GM10248 (cell line): ENCODE measurements around the gene CASTOR1.

Source experiments
- CTCF ChIA-PET: fragments of 300-600 bp; sonication (Branson Sonifier 250); formaldehyde crosslinking; extraction: SDS; loops from one replicate; lab custom pipeline; 2021; ENCODE audit warnings: antibody characterized with exemption; lab: Yijun Ruan, JAX
- POLR2A ChIA-PET: fragments of 350-650 bp; sonication (Branson Sonifier 250); formaldehyde crosslinking; extraction: SDS; loops from one replicate; lab custom pipeline; 2020; ENCODE audit warnings: antibody characterized with exemption; lab: Yijun Ruan, JAX
- DNase-seq: peaks from one replicate; pipeline ENCODE4 v3.0.0; 2012; ENCODE audit errors: extremely low spot score
- CTCF ChIP-seq: IDR thresholded peaks from 2 replicates; pipeline ENCODE4 v1.5.1; 2012; ENCODE audit warnings: mild to moderate bottlenecking, low read depth; ENCODE audit errors: extremely low read depth, missing control alignments, control extremely low read depth

The CASTOR1 gene

GRCh38 chr22:30296833-30297232 is 7.5 kb upstream of the CASTOR1 start:
- no peak for TF ChIP-seq CTCF
- DNase-seq: no peak
- ChIA-PET POLR2A (no interaction called here), CTCF (interaction anchor here (1.0 to 22.3 kb wide), 4 partner anchors 9 to 127 kb away, joined by 3 to 268 read pairs (median 7); partner anchors contain the start of genes CASTOR1, CCDC157 and SF3A1)

GRCh38 chr22:30296324-30296723 is 7.0 kb upstream of the CASTOR1 start:
- no peak for DNase-seq
- ChIA-PET POLR2A (no interaction called here), CTCF (interaction anchor here (1.0 to 22.3 kb wide), 4 partner anchors 9 to 128 kb away, joined by 3 to 268 read pairs (median 7); partner anchors contain the start of genes CASTOR1, CCDC157 and SF3A1)
- no peak for TF ChIP-seq CTCF

- TF ChIP-seq CTCF: no peak
- ChIA-PET POLR2A (no interaction called here), CTCF (interaction anchor here (1.6 to 22.3 kb wide), 3 partner anchors 8 to 129 kb away, joined by 3 to 307 read pairs (median 268); partner anchors contain the start of genes CASTOR1 and RNF215)
- DNase-seq: no peak
These were observed 6.3 kb upstream of the CASTOR1 start for GRCh38 chr22:30295576-30295975.

GRCh38 chr22:30294830-30295229 is 5.5 kb upstream of the CASTOR1 start:
- ChIA-PET POLR2A (no interaction called here), CTCF (interaction anchor here (1.2 to 22.3 kb wide), 3 partner anchors 7 to 91 kb away, joined by 4 to 307 read pairs (median 268); partner anchors contain the start of genes CASTOR1 and RNF215)
- no peak for DNase-seq
- no peak for TF ChIP-seq CTCF

GRCh38 chr22:30294066-30294465 is 4.8 kb upstream of the CASTOR1 start:
- TF ChIP-seq CTCF: no peak
- DNase-seq: no peak
- ChIA-PET POLR2A (no interaction called here), CTCF (interaction anchor here (1.0 to 8.6 kb wide), 3 partner anchors 15 to 92 kb away, joined by 4 to 307 read pairs (median 4); partner anchors contain the start of gene RNF215)

- DNase-seq: no peak
- POLR2A ChIA-PET: no interaction called here
- CTCF ChIA-PET: interaction anchor here (1.0 to 8.6 kb wide), 2 partner anchors 11 to 93 kb away, joined by 3 to 307 read pairs; partner anchors contain the start of gene RNF215
These were observed 3.7 kb upstream of the CASTOR1 start for GRCh38 chr22:30293026-30293425.

More at GRCh38 chr22:30293026-30293425, 3.7 kb upstream of the CASTOR1 start:
- TF ChIP-seq CTCF: no peak
